Inflammatory macrophage (primary cell): ENCODE data around the gene DOCK9.
"Not testable (repeated sequence)": the region's sequence is repeated elsewhere in the genome, so short reads cannot be mapped to it uniquely, and the experiment has no call there.

Experiments
- DNase-seq, 2 donors: peaks; one replicate each; pipeline ENCODE4 v3.0.0-alpha.2; 2020 to 2022

The DOCK9 gene

DNA sequence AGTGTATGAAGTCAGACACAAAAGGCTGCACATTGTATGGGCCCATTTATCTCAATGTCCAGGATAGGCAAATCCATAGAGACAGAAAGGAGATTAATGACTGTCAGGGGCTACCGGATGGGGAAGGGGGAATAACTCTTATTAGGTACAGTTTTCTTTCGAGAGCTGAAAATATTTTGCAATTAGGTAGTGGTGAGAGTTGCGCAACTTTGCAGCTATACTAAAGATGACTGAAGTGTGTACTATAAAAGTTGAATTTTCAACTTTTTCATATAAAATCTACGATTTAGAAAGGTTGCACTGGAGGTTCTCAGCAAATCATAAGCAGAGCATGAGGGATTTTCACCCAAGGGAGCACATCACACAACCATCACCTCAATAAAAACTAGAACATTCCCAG, 209.3 kb downstream of the DOCK9 start:
- DNase-seq: no peak

DNA sequence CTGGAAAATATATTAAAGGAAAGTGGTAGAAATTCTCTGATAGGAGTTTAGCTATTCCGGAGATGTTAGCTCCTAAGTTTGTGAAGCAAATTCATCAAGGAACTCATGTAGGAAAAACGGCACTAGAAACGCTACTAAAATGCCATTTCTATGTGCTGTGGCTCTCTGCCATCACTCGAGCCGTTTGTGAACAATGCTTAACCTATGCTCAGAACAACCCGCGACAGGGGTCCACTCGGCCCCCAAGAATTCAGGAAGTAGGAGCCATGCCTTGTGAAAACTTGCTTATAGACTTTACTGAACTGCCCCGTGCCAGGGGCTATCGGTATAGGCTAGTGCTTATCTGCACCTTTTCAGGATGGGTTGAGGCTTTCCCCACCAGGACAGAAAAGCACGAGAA, 211.2 kb downstream of the DOCK9 start:
- DNase-seq: no peak

- no peak for DNase-seq
Observed at GRCh38 chr13:98765996-98766519, 211.8 kb downstream of the DOCK9 start.

- no peak for DNase-seq
Observed at GRCh38 chr13:98761986-98762616, 215.8 kb downstream of the DOCK9 start.

GRCh38 chr13:98761126-98761985, 216.5 kb downstream of the DOCK9 start:
- no peak for DNase-seq

- no peak for DNase-seq
Observed at GRCh38 chr13:98755729-98756128, 222.1 kb downstream of the DOCK9 start.

DNA sequence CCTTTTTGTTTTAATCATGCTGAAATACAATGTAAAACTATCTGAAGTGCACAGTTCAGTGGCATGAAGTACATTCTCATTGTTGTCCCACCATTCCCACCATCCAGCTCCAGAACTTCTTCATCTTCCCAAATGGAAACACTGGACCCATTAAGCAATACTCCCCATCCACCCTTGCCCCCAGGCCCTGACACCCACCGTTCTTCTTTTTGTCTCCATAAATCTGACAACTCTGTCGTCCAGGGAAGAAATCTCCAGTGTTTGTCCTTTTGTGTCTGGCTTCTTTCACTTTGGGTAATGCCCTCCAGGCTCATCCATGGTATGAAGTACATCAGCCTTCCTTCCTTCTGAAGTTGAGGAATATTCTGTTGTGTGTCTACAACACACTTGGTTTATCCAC, 222.7 kb downstream of the DOCK9 start:
- no peak for DNase-seq

GRCh38 chr13:98754468-98754867, 223.4 kb downstream of the DOCK9 start:
- not testable (repeated sequence) for DNase-seq

DNA sequence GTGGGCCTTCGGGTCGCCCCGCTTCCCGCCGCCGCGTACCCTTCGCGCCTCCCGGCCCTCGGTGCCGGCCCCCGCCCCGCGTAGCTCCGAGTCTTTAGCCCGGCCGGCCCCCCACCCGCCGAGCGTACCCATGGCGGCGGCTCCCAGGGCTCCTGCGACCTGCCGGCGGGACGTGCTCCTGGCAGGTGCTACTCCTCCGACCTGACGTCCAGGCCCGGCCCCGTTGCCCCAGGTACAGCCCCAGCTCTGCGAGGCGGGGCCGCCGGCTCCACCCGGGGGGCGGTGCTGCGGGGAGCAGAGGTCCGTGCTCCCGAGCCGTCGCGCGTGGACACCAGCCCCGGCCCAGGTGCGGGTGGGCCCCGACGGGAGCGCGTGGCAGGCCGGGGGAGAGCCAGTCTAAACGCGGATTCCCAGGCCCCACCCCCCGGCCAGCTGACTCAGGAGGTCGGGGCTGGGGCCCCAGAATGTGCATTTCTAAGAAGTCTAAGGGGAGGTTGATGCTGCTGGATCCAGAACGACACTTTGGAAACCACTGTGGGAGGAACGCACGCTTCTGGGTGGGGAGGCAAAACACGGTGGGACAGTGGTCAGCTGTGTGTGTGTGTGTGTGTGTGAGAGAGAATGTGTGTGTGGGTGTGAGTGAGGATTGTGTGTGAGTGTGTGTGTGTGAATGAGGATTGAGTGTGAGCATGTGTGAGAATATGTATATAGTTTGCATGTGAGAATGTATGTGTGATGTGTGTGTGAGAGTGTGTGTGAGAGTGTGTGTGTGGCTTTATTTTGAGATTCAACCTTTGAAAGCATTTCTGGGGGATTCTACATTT, 225.2 kb downstream of the DOCK9 start, which contains the start of gene SLC15A1:
Gene SLC15A1, minus strand, starts transcription at position 206 of the 824 bp plus-strand sequence. Its CDS starts 74 bp downstream, at position 132.
- no peak for DNase-seq

DNA sequence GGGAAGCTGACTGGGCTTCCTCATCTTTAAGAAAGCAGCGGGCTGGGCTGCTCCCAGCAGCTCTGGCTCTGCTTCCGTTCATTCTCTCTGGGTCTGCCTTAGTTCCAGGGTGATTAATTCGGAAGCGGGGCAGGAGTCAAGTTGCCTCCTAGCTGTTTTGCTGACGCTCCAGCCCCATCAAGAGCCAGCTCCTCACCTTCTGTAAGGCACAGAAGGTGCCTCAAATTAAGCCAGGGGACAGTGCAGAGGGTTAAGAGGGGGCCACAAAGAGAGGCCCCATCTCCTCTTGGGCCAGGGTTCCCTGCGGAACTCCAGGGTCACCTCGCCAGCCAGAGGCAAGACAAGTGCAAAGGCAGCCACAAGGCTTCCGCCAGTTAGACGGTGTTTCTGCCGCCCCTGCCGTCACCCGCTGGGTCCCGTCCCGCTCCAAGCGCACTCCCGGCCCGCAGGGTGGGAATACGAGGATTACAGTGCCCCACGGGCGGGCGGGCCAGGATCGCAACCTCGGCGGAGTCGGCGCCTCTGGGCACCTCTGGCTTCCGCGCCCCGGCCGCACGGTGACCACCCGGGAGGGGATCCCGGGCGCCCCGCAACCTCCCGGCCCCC, 225.9 kb downstream of the DOCK9 start:
- no peak for DNase-seq

DNA sequence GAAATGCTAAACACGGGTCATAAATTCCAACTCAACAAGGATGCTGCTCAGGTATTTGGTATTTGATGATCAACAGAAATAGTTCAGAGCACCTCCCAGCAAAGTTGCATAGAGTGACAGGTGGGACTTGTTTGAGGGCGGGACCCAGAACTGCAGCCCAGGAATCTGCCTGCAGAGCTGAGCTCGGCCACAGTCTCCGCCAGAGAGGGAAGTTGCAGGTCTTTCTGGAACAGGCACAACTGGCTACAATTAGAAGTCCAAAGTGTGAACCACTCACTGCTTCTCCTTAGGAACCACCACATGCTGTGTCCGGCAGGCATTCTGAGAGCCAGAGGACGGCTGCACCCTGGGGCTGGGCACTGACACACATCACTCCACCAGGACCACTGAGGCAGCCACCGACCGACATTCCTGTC, 226.5 kb downstream of the DOCK9 start:
- no peak for DNase-seq

- no peak for DNase-seq
Observed at GRCh38 chr13:98749501-98749900, 228.4 kb downstream of the DOCK9 start.

- DNase-seq: no peak
Observed at GRCh38 chr13:98746968-98747367, 230.9 kb downstream of the DOCK9 start.
